AG09309 (cell line): ENCODE measurements around the gene PRDM8.

Experiments used
- DNase-seq: peaks from one replicate; pipeline ENCODE4 v3.0.0-alpha.2; 2010; ENCODE audit warnings: low read depth
- H3K4me3 ChIP-seq: 2 replicates; pipeline ENCODE4 v1.5.1; 2011; ENCODE audit warnings: mild to moderate bottlenecking, low read depth, low read length, moderate library complexity; ENCODE audit not compliant: control insufficient read depth
- TF ChIP-seq, protein P1 (sequence below): IDR thresholded peaks from 2 replicates; pipeline ENCODE4 v1.5.1; 2011; ENCODE audit warnings: mild to moderate bottlenecking, low read depth, low read length, inconsistent platforms; ENCODE audit not compliant: insufficient read depth, control insufficient read depth; ENCODE audit errors: missing control alignments

PRDM8 gene

DNA sequence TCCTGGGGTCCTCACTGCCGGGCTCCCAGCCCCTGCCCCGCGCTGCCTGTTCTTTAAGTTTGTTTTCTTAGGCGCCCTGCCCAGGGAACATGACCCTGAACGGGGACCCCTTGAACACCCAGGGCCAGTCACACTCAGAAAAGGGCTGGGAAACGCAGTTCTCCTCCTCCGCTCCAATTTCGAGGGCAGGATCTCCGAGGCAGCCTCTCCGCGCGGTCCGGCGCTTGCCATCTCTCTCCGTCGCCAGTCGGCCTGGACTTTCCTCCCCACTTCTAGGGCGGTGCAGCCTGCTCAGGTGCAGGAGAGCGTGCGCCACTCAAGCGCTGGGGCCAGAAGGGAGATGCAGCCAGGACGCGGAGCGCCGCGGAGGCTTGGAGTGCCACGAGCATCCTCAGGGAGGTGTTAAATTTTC lies 9.9 kb downstream of the PRDM8 start:
- DNase-seq: no peak
- no peak overlapping the region for H3K4me3 ChIP-seq
- TF ChIP-seq, protein P1, sequence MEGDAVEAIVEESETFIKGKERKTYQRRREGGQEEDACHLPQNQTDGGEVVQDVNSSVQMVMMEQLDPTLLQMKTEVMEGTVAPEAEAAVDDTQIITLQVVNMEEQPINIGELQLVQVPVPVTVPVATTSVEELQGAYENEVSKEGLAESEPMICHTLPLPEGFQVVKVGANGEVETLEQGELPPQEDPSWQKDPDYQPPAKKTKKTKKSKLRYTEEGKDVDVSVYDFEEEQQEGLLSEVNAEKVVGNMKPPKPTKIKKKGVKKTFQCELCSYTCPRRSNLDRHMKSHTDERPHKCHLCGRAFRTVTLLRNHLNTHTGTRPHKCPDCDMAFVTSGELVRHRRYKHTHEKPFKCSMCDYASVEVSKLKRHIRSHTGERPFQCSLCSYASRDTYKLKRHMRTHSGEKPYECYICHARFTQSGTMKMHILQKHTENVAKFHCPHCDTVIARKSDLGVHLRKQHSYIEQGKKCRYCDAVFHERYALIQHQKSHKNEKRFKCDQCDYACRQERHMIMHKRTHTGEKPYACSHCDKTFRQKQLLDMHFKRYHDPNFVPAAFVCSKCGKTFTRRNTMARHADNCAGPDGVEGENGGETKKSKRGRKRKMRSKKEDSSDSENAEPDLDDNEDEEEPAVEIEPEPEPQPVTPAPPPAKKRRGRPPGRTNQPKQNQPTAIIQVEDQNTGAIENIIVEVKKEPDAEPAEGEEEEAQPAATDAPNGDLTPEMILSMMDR: no peak

DNA sequence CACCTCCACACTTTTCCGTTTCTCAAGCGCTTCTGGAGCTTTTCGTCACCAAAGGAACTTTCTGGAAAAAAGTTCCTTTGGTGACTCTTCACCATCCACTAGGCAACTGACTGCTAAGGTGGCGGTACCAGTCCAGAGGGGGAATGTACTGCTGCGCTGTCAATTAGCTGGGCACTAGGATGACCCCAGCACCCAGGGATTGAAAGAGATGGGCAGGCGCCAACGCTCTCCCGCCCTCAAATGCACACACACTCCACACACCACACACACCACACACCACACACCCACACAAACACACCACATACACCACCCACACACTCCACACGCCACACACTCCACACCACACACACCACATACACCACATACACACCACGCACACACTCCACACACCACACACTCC lies 10.4 kb downstream of the PRDM8 start:
- no peak for DNase-seq
- TF ChIP-seq, protein P1: no peak
- H3K4me3 ChIP-seq: no peak overlapping the region

DNA sequence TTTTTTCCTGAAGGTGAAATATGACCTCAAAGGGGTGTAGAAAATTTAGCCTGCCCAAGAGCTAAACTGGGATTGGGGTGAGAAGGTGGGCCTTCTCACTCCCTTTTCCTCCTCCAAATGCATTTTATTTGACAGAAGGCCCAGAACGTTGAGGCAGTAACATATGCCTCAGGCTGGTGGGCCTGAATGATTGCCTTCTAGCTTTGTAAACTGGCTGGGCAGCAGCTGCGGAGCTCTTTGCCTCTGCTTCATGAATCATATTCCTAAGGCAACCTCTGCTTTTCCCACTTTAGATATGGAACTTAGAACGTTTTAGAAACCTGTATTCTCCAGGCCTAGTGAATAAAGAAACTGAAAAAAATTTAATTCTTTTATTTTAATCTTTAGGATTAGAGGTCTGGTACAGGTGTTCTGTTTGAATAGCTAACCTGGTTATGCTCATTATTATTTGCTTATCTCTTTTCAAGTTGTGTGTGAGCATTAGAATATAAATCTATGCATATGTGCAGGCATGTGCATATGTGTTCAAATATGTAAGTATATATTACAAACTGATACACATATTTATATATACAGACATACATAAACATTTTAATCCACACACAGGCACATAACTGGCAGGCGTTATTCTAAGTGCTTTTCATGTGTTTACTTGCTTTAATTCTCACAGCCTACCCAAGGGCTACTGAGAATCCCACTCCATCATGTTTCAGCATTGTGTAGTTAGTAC lies 11.5 kb downstream of the PRDM8 start:
- TF ChIP-seq, protein P1: no peak
- DNase-seq: no peak
- no peak overlapping the region for H3K4me3 ChIP-seq

DNA sequence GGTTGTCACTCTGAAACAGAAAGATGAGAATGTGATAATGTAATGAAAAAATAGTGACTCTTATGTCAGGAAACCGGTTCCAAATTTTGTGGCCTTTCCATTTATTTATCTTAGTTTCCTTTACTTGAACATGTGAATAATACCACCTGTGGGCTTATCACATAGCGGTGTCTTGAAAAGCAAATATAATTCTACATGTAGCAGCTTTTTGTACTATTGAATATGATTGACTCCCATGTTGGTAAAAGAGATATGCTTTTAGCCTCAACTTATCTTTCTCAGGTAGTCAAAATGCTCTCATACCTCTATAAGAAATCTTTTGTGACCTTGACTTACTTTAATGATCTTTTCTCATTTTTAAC lies 12.0 kb downstream of the PRDM8 start:
- TF ChIP-seq, protein P1: no peak
- no peak overlapping the region for H3K4me3 ChIP-seq
- no peak for DNase-seq

DNA sequence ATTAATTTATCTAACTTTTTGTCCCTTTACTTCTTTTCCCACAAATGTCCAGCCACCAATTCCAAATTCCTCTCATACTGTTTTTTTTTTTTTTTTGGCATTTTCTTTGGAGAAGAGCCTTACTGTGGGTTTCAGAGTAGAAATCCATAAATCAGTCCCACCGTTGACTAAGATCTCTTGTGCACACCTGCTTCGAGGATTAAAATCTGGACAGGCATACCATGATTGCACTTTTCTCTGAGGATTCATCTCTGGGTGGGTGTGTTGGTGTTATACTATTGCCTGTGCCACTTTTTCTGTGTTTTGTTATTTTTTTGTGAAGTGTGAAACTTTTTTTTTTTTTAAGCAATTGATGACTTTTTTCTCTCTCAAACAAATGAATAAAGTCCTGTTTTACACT lies 13.2 kb downstream of the PRDM8 start:
- DNase-seq: no peak
- TF ChIP-seq, protein P1: no peak
- no peak overlapping the region for H3K4me3 ChIP-seq

DNA sequence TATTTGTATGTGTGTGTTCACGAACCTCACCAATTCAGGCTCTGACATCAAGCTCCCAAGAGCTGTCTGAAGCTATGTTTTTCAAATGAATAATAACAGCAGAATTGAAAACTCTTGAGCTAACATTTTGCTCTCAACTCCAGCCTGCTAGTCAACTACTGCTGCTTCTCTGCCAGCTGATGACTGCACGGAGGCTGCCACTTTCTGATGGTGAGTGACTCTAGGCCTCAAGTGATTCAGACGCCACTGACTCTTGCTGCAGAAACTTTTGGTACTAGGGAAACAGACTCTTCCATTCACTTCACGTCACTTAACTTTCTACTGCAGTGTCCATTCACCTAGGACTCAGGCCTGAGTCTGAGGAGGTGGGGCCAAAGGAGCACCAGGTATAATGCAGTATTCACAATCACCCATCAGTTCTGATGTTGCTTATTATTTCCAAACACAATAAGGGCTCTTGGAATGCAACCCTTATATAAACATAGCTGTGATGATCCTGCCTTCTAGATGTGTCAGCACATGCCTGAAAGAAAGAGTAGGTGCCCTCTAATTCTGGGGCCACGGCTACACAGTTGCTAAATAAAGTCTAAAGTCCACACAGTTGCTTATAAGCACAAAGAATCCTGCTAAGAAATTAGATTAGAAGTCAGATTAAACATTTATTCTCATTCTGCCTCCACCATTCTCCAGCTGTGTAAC lies 16.0 kb downstream of the PRDM8 start:
- TF ChIP-seq, protein P1: no peak
- no peak overlapping the region for H3K4me3 ChIP-seq
- no peak for DNase-seq
